Natural killer cell (primary cell): ENCODE data around the gene TCP11. TPM values are rescaled to one million over a fixed set of nuclear protein-coding genes. Genes with fewer than 3 reads are reported as not detected.

ENCODE experiments used
- ATAC-seq, 3 donors: fragments of 150-1000 bp in 2 of 3; fragments of 200-7000 bp in 1 of 3; cut with Tn5 transposase; 1 replicate in 1 of 3; 2 replicates in 2 of 3; pipeline ENCODE4 v1.10.0; 2021; ENCODE audit warnings: mild to moderate bottlenecking in 2 of 3, moderate library complexity in 2 of 3
- DNase-seq, 2 donors: peaks; one replicate each; pipeline versions ENCODE4 v3.0.0 to v3.0.0-alpha.2; 2013 to 2021; ENCODE audit warnings: mixed read lengths in 1 of 2
- H3K27ac ChIP-seq: one replicate; pipeline ENCODE4 v1.5.1; 2013; ENCODE audit warnings: mild to moderate bottlenecking, low read length
- H3K27me3 ChIP-seq: one replicate; pipeline ENCODE4 v1.6.1; 2013; ENCODE audit warnings: low read length; ENCODE audit not compliant: control insufficient read depth, insufficient read depth
- H3K36me3 ChIP-seq: one replicate; pipeline ENCODE4 v1.6.1; 2013; ENCODE audit warnings: low read length; ENCODE audit not compliant: control insufficient read depth, insufficient read depth
- H3K4me1 ChIP-seq: one replicate; pipeline ENCODE4 v1.6.1; 2013; ENCODE audit warnings: low read length; ENCODE audit not compliant: control insufficient read depth, insufficient read depth
- H3K4me3 ChIP-seq: one replicate; pipeline ENCODE4 v1.5.1; 2013; ENCODE audit warnings: low read length
- H3K9me3 ChIP-seq: one replicate; pipeline ENCODE4 v1.6.1; 2013; ENCODE audit warnings: low read length; ENCODE audit not compliant: control insufficient read depth, insufficient read depth
- H3K27ac Mint-ChIP-seq, 2 donors: one replicate each; pipeline ENCODE4 v1.8.0; 2022; ENCODE audit warnings: mild to moderate bottlenecking in 2 of 2, mixed read lengths in 2 of 2, moderate library complexity in 1 of 2
- H3K27me3 Mint-ChIP-seq, 2 donors: one replicate each; pipeline ENCODE4 v1.8.0; 2022; ENCODE audit warnings: low read depth in 2 of 2, mixed read lengths in 2 of 2
- H3K36me3 Mint-ChIP-seq: one replicate; pipeline ENCODE4 v1.8.0; 2022; ENCODE audit warnings: mixed read lengths
- H3K4me1 Mint-ChIP-seq, 2 donors: one replicate each; pipeline ENCODE4 v1.8.0; 2022; ENCODE audit warnings: mixed read lengths in 2 of 2
- H3K4me3 Mint-ChIP-seq: one replicate; pipeline ENCODE4 v1.8.0; 2022; ENCODE audit warnings: mild to moderate bottlenecking, moderate library complexity, mixed read lengths
- H3K9me3 Mint-ChIP-seq, 2 donors: one replicate each; pipeline ENCODE4 v1.8.0; 2022; ENCODE audit warnings: mixed read lengths in 2 of 2
- CTCF ChIP-seq: fragments of 200-600 bp; IDR thresholded peaks from one replicate; pipeline ENCODE4 v1.8.0; 2022; ENCODE audit warnings: antibody characterized with exemption
- WGBS: methylation state at CpG from one replicate; pipeline ENCODE4 v1.1.7; 2013; ENCODE audit warnings: missing lambda C conversion rate; ENCODE audit not compliant: insufficient coverage; 5-methylcytosine and 5-hydroxymethylcytosine counted together
- intact Hi-C: fragments of 100-400 bp; cut with micrococcal nuclease; formaldehyde crosslinking; loops from one replicate; pipeline ENCODE4 v1.14.2; 2022
- total RNA-seq, 4 donors: library from RNA; stranded (reverse); fragments of 120-200 nt in 1 of 4; gene quantifications; one replicate each; pipeline versions ENCODE4 v1.2.3 to v1.2.4, GENCODE V29; 2013 to 2022

Gene TCP11
- total RNA-seq, 3 donors from 2014 or later (not counting 1 experiment from before 2014, with no cell fraction given): not detected

GRCh38 chr6:35088281-35089215 lies 52.6 kb downstream of the TCP11 start:
- DNase-seq (peak in 1 of 2 donors; percentile 9), ATAC-seq (no peak)
- intact Hi-C loops: no loop called here
- Mint-ChIP-seq H3K27me3 (no peaks in the 10 kb centered on the region), H3K4me3 (no peak overlapping the region), H3K4me1 (peaks cover 0 to 4% of the 10 kb centered on the region in 2 donors), H3K27ac (no peak overlapping the region), H3K36me3 (no peaks in the 10 kb centered on the region), H3K9me3 (no peaks in the 10 kb centered on the region)
- no peak for TF ChIP-seq CTCF
- Histone ChIP-seq H3K9me3 (no peaks in the 10 kb centered on the region), H3K4me1 (no peaks in the 10 kb centered on the region), H3K4me3 (no peak overlapping the region), H3K27ac (no peak overlapping the region), H3K27me3 (no peaks in the 10 kb centered on the region), H3K36me3 (peaks cover 18% of the 10 kb centered on the region)
- WGBS: 91% methylated on average over 24 of the region's 24 CpGs

- Histone ChIP-seq H3K27ac (no peak overlapping the region), H3K4me3 (no peak overlapping the region), H3K9me3 (no peaks in the 10 kb centered on the region), H3K4me1 (no peaks in the 10 kb centered on the region), H3K36me3 (peaks cover 24% of the 10 kb centered on the region), H3K27me3 (no peaks in the 10 kb centered on the region)
- peaks cover 0 to 4% of the 10 kb centered on the region in 2 donors for H3K4me1 Mint-ChIP-seq
- no peaks in the 10 kb centered on the region for H3K27me3 Mint-ChIP-seq
- peak in 1 of 2 donors; percentile 7 for DNase-seq
- TF ChIP-seq CTCF: no peak
- H3K27ac Mint-ChIP-seq: peak overlapping the region in 1 of 2 donors; percentile 66
- no peak for ATAC-seq
- no peak overlapping the region for H3K4me3 Mint-ChIP-seq
- intact Hi-C loops: no loop called here
- no peaks in the 10 kb centered on the region for H3K36me3 Mint-ChIP-seq
- no peaks in the 10 kb centered on the region for H3K9me3 Mint-ChIP-seq
- WGBS: 92% methylated on average over 22 of the region's 22 CpGs
Observed at GRCh38 chr6:35087361-35088280, 53.5 kb downstream of the TCP11 start.

- DNase-seq (no peak), ATAC-seq (no peak)
- Mint-ChIP-seq H3K4me3 (no peak overlapping the region), H3K9me3 (no peaks in the 10 kb centered on the region), H3K4me1 (peaks cover 0 to 4% of the 10 kb centered on the region in 2 donors), H3K36me3 (no peaks in the 10 kb centered on the region), H3K27ac (peak overlapping the region in 1 of 2 donors; percentile 66), H3K27me3 (no peaks in the 10 kb centered on the region)
- intact Hi-C loops: no loop called here
- H3K27ac ChIP-seq: no peak overlapping the region
- TF ChIP-seq CTCF: no peak
- peaks cover 28% of the 10 kb centered on the region for H3K36me3 ChIP-seq
- no peak overlapping the region for H3K4me3 ChIP-seq
- H3K27me3 ChIP-seq: no peaks in the 10 kb centered on the region
- WGBS: 97% methylated on average over 8 of the region's 12 CpGs
- H3K9me3 ChIP-seq: no peaks in the 10 kb centered on the region
- no peaks in the 10 kb centered on the region for H3K4me1 ChIP-seq
Observed at GRCh38 chr6:35086636-35087360, 54.3 kb downstream of the TCP11 start.
